CD14-positive monocyte (primary cell): ENCODE measurements around the gene CAMTA1. TPM values are rescaled to one million over a fixed set of nuclear protein-coding genes. Genes with fewer than 3 reads are reported as not detected.

Experiments used
- DNase-seq, 3 donors: peaks; one replicate each; pipeline ENCODE4 v3.0.0-alpha.2; 2011 to 2022
- H2AFZ ChIP-seq: 2 replicates; pipeline ENCODE4 v1.6.0; 2012; ENCODE audit warnings: mild to moderate bottlenecking, low read depth, low read length, inconsistent platforms; ENCODE audit not compliant: insufficient read depth, poor library complexity, severe bottlenecking
- H3K27ac ChIP-seq, 2 donors: 1 replicate in 1 of 2; 2 replicates in 1 of 2; pipeline ENCODE4 v1.5.1; 2012 to 2013; ENCODE audit warnings: low read length in 2 of 2, control low read depth in 1 of 2, inconsistent platforms in 1 of 2, low read depth in 1 of 2, mild to moderate bottlenecking in 1 of 2
- H3K27me3 ChIP-seq, 2 donors: one replicate each; pipeline versions ENCODE4 v1.6.0 to v1.6.1; 2011 to 2013; ENCODE audit warnings: low read length in 2 of 2; ENCODE audit not compliant: control insufficient read depth in 2 of 2, insufficient read depth in 2 of 2
- H3K36me3 ChIP-seq, 2 donors: replicated peaks in 1 of 2; 1 replicate in 1 of 2; 2 replicates in 1 of 2; pipeline versions ENCODE4 v1.5.1 to v1.6.1; 2012 to 2013; ENCODE audit warnings: low read length in 2 of 2, control low read depth in 1 of 2, inconsistent platforms in 1 of 2, mild to moderate bottlenecking in 1 of 2; ENCODE audit not compliant: insufficient read depth in 2 of 2, control insufficient read depth in 1 of 2
- H3K4me1 ChIP-seq, 2 donors: 1 replicate in 1 of 2; 2 replicates in 1 of 2; pipeline versions ENCODE4 v1.5.1 to v1.6.1; 2012 to 2013; ENCODE audit warnings: low read length in 2 of 2, control low read depth in 1 of 2, inconsistent platforms in 1 of 2, mild to moderate bottlenecking in 1 of 2, moderate library complexity in 1 of 2; ENCODE audit not compliant: insufficient read depth in 2 of 2, control insufficient read depth in 1 of 2
- H3K4me2 ChIP-seq: replicated peaks from 2 replicates; pipeline ENCODE3; 2012; ENCODE audit warnings: low read length, moderate library complexity, mild to moderate bottlenecking; ENCODE audit not compliant: poor library complexity, severe bottlenecking; ENCODE audit errors: extremely low read depth
- H3K4me3 ChIP-seq, 3 experiments: fragments of 200-600 bp in 1 of 3; sonication (generic) in 1 of 3; replicated peaks in 1 of 3; 1 replicate in 2 of 3; 2 replicates in 1 of 3; pipeline ENCODE4 v1.5.1; 2011 to 2013; ENCODE audit warnings: low read length in 3 of 3, mild to moderate bottlenecking in 3 of 3, control low read depth in 2 of 3, low read depth in 2 of 3, inconsistent platforms in 1 of 3, moderate library complexity in 1 of 3
- H3K79me2 ChIP-seq: 2 replicates; pipeline ENCODE4 v1.6.0; 2012; ENCODE audit warnings: mild to moderate bottlenecking, control low read depth, inconsistent platforms, low read length, moderate library complexity; ENCODE audit not compliant: insufficient read depth
- H3K9ac ChIP-seq: 2 replicates; pipeline ENCODE4 v1.6.0; 2017; ENCODE audit warnings: low read length, mild to moderate bottlenecking; ENCODE audit not compliant: insufficient read depth, poor library complexity, severe bottlenecking
- H3K9me3 ChIP-seq, 2 donors: replicated peaks in 1 of 2; 1 replicate in 1 of 2; 2 replicates in 1 of 2; pipeline versions ENCODE4 v1.5.1 to v1.6.1; 2012 to 2013; ENCODE audit warnings: low read length in 2 of 2, control low read depth in 1 of 2; ENCODE audit not compliant: control insufficient read depth in 1 of 2, insufficient read depth in 1 of 2
- H4K20me1 ChIP-seq: 2 replicates; pipeline ENCODE4 v1.6.0; 2012; ENCODE audit warnings: mild to moderate bottlenecking, low read length, control low read depth, moderate library complexity; ENCODE audit not compliant: insufficient read depth
- H3K27ac Mint-ChIP-seq, 7 donors: one replicate each; pipeline ENCODE4 v1.8.0; 2020; ENCODE audit warnings: mild to moderate bottlenecking in 7 of 7, mixed read lengths in 7 of 7, moderate library complexity in 6 of 7, inconsistent platforms in 2 of 7
- H3K27me3 Mint-ChIP-seq, 3 donors: one replicate each; pipeline ENCODE4 v1.8.0; 2021 to 2022; ENCODE audit warnings: low read depth in 3 of 3, mild to moderate bottlenecking in 3 of 3, mixed read lengths in 3 of 3, moderate library complexity in 3 of 3, inconsistent platforms in 1 of 3
- H3K36me3 Mint-ChIP-seq, 2 donors: one replicate each; pipeline ENCODE4 v1.8.0; 2020; ENCODE audit warnings: mixed read lengths in 2 of 2, inconsistent platforms in 1 of 2, mild to moderate bottlenecking in 1 of 2
- H3K4me1 Mint-ChIP-seq: one replicate; pipeline ENCODE4 v1.8.0; 2020; ENCODE audit warnings: mild to moderate bottlenecking, mixed read lengths
- H3K4me3 Mint-ChIP-seq, 2 donors: one replicate each; pipeline ENCODE4 v1.8.0; 2020; ENCODE audit warnings: mild to moderate bottlenecking in 2 of 2, mixed read lengths in 2 of 2, moderate library complexity in 1 of 2
- H3K9me3 Mint-ChIP-seq, 7 donors: one replicate each; pipeline ENCODE4 v1.8.0; 2020 to 2022; ENCODE audit warnings: mixed read lengths in 7 of 7, mild to moderate bottlenecking in 6 of 7, moderate library complexity in 6 of 7, inconsistent platforms in 2 of 7
- WGBS: methylation state at CpG from one replicate; pipeline ENCODE4 v1.1.5; 2013; ENCODE audit warnings: missing lambda C conversion rate; ENCODE audit not compliant: insufficient coverage; 5-methylcytosine and 5-hydroxymethylcytosine counted together
- intact Hi-C, 2 donors: fragments of 100-400 bp; cut with micrococcal nuclease; formaldehyde crosslinking; loops; one replicate each; pipeline versions ENCODE4 v1.15.0 to v1.15.1; 2023
- polyA plus RNA-seq, 3 donors: library from polyadenylated mRNA; depleted of rRNA in 1 of 3; unstranded in 2 of 3; stranded (reverse) in 1 of 3; fragments of 300-500 nt in 2 of 3; fragments of >200 nt in 1 of 3; fragmentation: Illumina TruSeq in 2 of 3; gene quantifications; 1 replicate in 2 of 3; 2 replicates in 1 of 3; pipeline ENCODE4 v1.2.3, GENCODE V29; 2012 to 2021
- TF ChIP-seq, protein P1 (sequence below): fragments of 200-600 bp; IDR thresholded peaks from one replicate; pipeline ENCODE4 v1.8.0; 2022; ENCODE audit warnings: antibody characterized with exemption, mild to moderate bottlenecking

The CAMTA1 gene
- polyA plus RNA-seq, 3 donors = 52.0 to 89.6 (median 78.3) TPM

DNA sequence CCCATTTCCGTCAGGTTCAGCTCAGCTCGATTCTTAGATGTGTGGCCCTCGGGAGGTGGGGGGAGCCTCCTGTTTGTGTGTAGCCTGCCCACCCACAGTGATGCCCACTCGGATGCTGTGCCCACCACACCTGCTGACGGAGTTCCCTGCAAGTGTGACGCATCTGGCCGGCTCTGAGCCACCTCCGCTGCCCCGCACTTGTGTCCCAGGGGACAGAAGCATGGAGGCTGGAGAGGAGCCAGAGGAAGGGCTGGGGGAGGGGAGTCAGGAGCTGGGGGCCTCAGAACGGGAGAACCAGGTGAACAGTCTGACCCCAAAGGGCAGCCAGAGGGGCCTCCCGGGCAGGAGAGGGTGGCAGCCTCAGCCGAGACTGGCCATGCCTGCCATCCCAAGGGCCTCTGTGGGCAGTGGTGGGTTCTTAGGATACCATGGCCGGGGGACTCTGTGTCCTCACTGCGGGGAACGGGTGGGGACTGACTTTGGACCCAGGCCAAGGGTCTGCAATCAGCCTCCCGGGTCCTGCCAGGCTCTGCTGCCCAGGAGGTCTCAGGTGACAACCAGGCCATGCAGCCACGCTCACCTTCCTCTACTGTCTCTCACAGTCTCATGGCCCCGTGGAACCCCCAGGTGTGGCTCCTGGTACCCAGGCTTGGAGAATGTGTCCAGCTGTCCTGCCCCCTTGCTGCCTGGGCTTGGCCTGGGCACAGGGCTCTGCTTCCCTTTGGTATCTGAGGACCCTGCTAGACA is 718.6 kb downstream of the CAMTA1 start:
- Mint-ChIP-seq H3K36me3 (no peaks in the 10 kb centered on the region), H3K9me3 (no peaks in the 10 kb centered on the region), H3K4me3 (no peak overlapping the region), H3K4me1 (no peaks in the 10 kb centered on the region), H3K27me3 (peaks cover 0 to 1% (median 0%) of the 10 kb centered on the region in 3 donors), H3K27ac (no peak overlapping the region)
- no peak overlapping the region for H2AFZ ChIP-seq
- H3K9me3 ChIP-seq = peaks cover 10 to 14% of the 10 kb centered on the region in 2 donors
- no peaks in the 10 kb centered on the region for H4K20me1 ChIP-seq
- DNase-seq = no peak
- intact Hi-C loops = no loop called here
- H3K4me2 ChIP-seq = no peak overlapping the region
- H3K27me3 ChIP-seq = no peaks in the 10 kb centered on the region
- WGBS = 87% methylated on average over 12 of the region's 18 CpGs
- no peak overlapping the region for H3K27ac ChIP-seq
- H3K79me2 ChIP-seq = no peaks in the 10 kb centered on the region
- H3K4me1 ChIP-seq = no peaks in the 10 kb centered on the region
- H3K9ac ChIP-seq = no peak overlapping the region
- H3K36me3 ChIP-seq = no peaks in the 10 kb centered on the region
- TF ChIP-seq, protein P1, sequence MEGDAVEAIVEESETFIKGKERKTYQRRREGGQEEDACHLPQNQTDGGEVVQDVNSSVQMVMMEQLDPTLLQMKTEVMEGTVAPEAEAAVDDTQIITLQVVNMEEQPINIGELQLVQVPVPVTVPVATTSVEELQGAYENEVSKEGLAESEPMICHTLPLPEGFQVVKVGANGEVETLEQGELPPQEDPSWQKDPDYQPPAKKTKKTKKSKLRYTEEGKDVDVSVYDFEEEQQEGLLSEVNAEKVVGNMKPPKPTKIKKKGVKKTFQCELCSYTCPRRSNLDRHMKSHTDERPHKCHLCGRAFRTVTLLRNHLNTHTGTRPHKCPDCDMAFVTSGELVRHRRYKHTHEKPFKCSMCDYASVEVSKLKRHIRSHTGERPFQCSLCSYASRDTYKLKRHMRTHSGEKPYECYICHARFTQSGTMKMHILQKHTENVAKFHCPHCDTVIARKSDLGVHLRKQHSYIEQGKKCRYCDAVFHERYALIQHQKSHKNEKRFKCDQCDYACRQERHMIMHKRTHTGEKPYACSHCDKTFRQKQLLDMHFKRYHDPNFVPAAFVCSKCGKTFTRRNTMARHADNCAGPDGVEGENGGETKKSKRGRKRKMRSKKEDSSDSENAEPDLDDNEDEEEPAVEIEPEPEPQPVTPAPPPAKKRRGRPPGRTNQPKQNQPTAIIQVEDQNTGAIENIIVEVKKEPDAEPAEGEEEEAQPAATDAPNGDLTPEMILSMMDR = no peak
- H3K4me3 ChIP-seq = no peak overlapping the region

DNA sequence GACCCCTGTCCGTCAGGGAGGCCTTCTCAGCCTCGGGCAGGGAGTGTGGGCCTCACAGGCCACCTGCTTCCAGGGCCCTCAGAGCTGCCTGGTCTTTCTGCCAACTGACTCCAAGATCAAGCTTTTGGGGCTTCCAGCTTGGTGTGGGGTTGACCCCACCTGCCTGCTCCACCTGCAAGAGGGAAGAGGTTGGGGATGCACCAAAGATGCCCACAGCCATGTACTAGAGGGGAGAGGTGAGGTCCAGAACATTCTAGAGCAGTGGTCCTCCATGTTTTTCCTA is 719.1 kb downstream of the CAMTA1 start:
- no peaks in the 10 kb centered on the region for H3K79me2 ChIP-seq
- H3K9ac ChIP-seq = no peak overlapping the region
- H3K27ac ChIP-seq = no peak overlapping the region
- H3K36me3 Mint-ChIP-seq = no peaks in the 10 kb centered on the region
- H3K27me3 ChIP-seq = no peaks in the 10 kb centered on the region
- no peak overlapping the region for H3K4me3 Mint-ChIP-seq
- no peak for DNase-seq
- H3K27ac Mint-ChIP-seq = no peak overlapping the region
- no peak overlapping the region for H2AFZ ChIP-seq
- 86% methylated on average over 2 of the region's 2 CpGs for WGBS
- peaks cover 0 to 1% (median 0%) of the 10 kb centered on the region in 3 donors for H3K27me3 Mint-ChIP-seq
- H3K9me3 Mint-ChIP-seq = no peaks in the 10 kb centered on the region
- intact Hi-C loops = no loop called here
- no peaks in the 10 kb centered on the region for H3K4me1 Mint-ChIP-seq
- no peaks in the 10 kb centered on the region for H3K4me1 ChIP-seq
- H3K9me3 ChIP-seq = peaks cover 8 to 10% of the 10 kb centered on the region in 2 donors
- TF ChIP-seq, protein P1 = no peak
- H3K4me2 ChIP-seq = no peak overlapping the region
- no peaks in the 10 kb centered on the region for H4K20me1 ChIP-seq
- H3K4me3 ChIP-seq = no peak overlapping the region
- H3K36me3 ChIP-seq = no peaks in the 10 kb centered on the region
